GM18951 (cell line): Measurements from ENCODE around the gene CCL26.

Experiments
- POLR2A ChIP-seq: IDR thresholded peaks from 4 replicates; pipeline ENCODE4 v1.6.1; 2011; ENCODE audit warnings: mild to moderate bottlenecking; ENCODE audit not compliant: insufficient read length, insufficient read depth; ENCODE audit errors: extremely low read depth
- in situ Hi-C: fragments of 300-500 bp; cut with MboI; formaldehyde crosslinking; loops from one replicate; pipeline ENCODE4 v1.12.0; 2022; ENCODE audit warnings: low sequenced_read_pairs, mixed read lengths, inconsistent platforms; ENCODE audit not compliant: unreplicated experiment

CCL26 gene

GRCh38 chr7:75776295-75776971 is 4.4 kb upstream of the CCL26 start:
- in situ Hi-C loops = no loop called here
- no peak for TF ChIP-seq POLR2A

- in situ Hi-C loops = loop anchor here (25.0 kb wide), 1 partner anchor 337 kb away; no protein-coding TSS in a partner anchor
Observed at GRCh38 chr7:75773958-75774357, 1.9 kb upstream of the CCL26 start.

GRCh38 chr7:75771224-75771623 is 787 bp downstream of the CCL26 start:
- TF ChIP-seq POLR2A = no peak
- in situ Hi-C loops = loop anchor here (25.0 kb wide), 1 partner anchor 334 kb away; no protein-coding TSS in a partner anchor

- no peak for TF ChIP-seq POLR2A
- in situ Hi-C loops = loop anchor here (5.0 to 25.0 kb wide), 2 partner anchors 120 to 325 kb away; no protein-coding TSS in a partner anchor
Observed at GRCh38 chr7:75762350-75762917, 9.6 kb downstream of the CCL26 start.

- in situ Hi-C loops = loop anchor here (5.0 to 25.0 kb wide), 2 partner anchors 120 to 324 kb away; no protein-coding TSS in a partner anchor
Observed at GRCh38 chr7:75761801-75762200, 10.2 kb downstream of the CCL26 start.

- in situ Hi-C loops = loop anchor here (25.0 kb wide), 1 partner anchor 321 kb away; no protein-coding TSS in a partner anchor
- TF ChIP-seq POLR2A = no peak
Observed at GRCh38 chr7:75758491-75758890, 13.5 kb downstream of the CCL26 start.

- in situ Hi-C loops = loop anchor here (25.0 kb wide), 1 partner anchor 321 kb away; no protein-coding TSS in a partner anchor
- TF ChIP-seq POLR2A = no peak
Observed at GRCh38 chr7:75757860-75758259, 14.2 kb downstream of the CCL26 start.

GRCh38 chr7:75756991-75757676 is 14.9 kb downstream of the CCL26 start:
- in situ Hi-C loops = loop anchor here (25.0 kb wide), 1 partner anchor 320 kb away; no protein-coding TSS in a partner anchor
- no peak for TF ChIP-seq POLR2A

GRCh38 chr7:75756206-75756990 is 15.6 kb downstream of the CCL26 start:
- no peak for TF ChIP-seq POLR2A
- in situ Hi-C loops = loop anchor here (25.0 kb wide), 1 partner anchor 319 kb away; no protein-coding TSS in a partner anchor

- TF ChIP-seq POLR2A = no peak
- in situ Hi-C loops = no loop called here
Observed at GRCh38 chr7:75743455-75743859, 28.6 kb downstream of the CCL26 start.

GRCh38 chr7:75740846-75741497 is 31.0 kb downstream of the CCL26 start:
- in situ Hi-C loops = no loop called here
- no peak for TF ChIP-seq POLR2A

- no peak for TF ChIP-seq POLR2A
- in situ Hi-C loops = no loop called here
Observed at GRCh38 chr7:75739796-75740672, 32.0 kb downstream of the CCL26 start.
